Muscle of back (tissue), 11 donors: ENCODE measurements around the gene OGG1. TPM values are rescaled to one million over a fixed set of nuclear protein-coding genes. Genes with fewer than 3 reads are reported as not detected.

ENCODE experiments used
- DNase-seq, 3 donors: peaks; one replicate each; pipeline versions ENCODE4 v3.0.0 to v3.0.0-alpha.2; 2013
- polyA plus RNA-seq, 10 donors: library from polyadenylated mRNA; unstranded; fragments of 120-200 nt; gene quantifications; one replicate each; pipeline ENCODE4 v1.2.1, GENCODE V29; 2013; ENCODE audit not compliant: insufficient read length in 10 of 10

Gene OGG1
- polyA plus RNA-seq, 10 donors, result 22.3 to 42.0 (median 28.0) TPM

DNA sequence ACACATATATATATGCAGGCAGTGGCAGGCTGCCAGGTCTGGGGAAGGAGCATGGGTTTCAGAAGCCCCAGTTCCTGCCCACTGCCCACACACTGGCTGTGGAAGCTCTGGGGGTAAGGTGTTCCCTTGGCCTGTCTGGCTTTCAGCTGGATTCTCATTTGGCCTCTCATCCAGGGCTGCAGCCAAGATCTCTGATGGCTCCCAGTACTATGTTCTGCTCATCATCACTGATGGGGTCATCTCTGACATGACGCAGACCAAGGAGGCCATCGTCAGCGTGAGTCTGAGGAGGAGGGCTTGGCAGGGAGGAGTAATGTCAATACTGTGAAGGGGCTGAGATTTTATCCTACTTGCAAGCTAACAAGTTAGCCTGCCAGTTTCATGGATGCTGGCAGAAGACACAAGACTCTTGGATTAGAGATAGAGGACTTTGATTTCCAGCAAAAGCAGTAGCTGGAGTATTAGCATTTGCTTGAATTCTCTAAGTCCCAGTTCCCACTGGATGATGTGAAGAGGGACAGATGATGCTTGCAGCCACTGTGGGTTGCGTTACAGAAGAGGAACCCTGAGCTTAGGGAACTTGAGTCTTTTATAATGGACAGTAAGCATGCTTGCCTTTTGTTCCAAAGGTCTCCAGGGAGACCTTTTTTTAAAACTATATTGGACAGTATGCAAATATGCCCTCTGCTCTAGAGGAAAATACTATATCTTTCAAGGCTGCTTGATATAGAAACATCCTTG lies 23.8 kb upstream of the OGG1 start:
- DNase-seq, result no peak

DNA sequence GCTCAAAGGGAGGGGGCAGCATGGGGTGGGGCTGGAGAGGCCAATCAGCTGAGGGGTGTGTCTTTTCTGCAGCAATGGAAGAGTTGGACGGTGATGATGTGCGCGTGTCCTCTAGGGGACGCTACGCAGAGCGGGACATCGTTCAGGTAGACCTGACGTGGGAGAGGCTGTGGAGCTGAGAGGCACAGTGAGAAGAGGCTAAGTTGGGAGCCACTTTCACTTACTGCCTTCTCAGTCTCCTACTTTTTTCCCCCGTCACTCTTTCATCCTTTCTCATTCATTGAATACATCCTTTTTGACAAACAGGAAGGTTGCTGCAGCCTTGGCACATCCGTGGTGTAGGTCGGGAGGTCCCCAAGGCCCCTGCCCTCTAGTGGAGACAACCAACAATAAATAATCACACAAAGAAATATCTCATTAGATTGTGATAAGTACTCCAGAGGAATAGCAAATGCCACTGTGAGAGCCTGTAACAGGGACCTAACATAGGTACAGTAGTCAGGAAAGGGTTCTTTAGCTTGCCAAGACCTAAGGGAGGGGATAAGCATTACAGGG lies 22.6 kb upstream of the OGG1 start:
- DNase-seq, result no peak

DNA sequence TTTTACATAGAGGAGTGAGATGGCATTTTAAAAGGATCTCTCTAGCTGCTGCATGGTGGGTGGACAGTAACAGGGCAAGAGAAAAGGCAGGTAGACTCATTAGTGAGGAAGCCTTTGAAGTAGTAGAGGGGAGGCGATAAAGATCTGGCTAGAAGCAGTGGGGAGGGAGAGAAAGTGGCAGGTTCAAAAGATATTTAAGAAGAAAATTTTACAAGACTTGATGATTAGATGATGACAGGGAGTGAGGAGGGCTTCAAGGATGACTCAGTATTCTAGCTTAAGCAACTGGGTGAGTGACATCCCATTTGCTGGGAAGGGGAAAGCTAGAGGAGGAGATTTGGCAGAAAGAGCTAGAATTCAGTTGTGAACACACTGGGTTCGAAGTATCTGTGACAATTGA lies 22.0 kb upstream of the OGG1 start:
- no peak for DNase-seq

DNA sequence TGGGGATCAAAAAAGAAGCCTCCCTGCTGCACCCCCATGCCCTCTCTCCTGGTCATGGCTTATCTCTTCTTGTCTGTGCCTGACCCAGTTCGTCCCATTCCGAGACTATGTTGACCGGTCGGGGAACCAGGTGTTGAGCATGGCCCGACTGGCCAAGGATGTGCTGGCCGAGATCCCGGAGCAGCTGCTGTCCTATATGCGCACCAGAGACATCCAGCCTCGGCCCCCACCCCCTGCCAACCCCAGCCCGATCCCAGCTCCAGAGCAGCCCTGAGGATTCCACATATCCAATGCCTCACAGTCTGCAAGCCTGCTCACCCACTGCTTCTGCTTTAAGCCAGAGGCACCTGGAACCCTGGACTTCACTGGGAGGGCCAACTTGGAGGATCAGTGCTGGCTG lies 20.3 kb upstream of the OGG1 start:
- DNase-seq, result no peak

DNA sequence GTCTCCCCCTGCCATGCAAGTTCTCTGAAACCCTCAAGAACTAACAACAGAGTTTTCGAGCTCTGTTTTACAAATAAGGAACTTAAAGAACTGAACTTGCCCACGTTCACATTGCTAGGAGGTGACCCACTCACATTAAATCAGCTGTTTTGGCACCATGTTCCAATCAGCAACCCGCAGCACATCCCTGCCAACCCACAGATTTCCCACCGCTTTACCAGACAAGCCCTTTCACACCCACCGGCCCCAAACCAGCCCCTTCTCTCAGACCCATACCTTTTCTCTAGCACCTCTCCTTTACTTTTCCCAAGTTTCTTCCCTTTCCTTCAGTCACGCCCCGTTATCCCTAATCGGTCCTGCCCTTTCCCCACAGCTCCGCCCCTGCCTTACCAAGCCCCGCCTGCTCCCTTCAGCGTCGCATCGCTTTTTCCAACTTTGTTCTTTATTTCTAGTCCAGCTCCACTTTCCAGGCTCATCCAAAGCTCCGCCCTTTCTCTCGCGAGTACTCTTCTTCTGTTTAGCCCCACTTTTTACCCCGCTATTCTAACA lies 19.0 kb upstream of the OGG1 start:
- DNase-seq, result no peak

GRCh38 chr3:9731206-9732079 lies 18.3 kb upstream of the OGG1 start, which contains the start of gene BRPF1:
Gene BRPF1 (plus strand): TSS chr3:9731735. CDS start chr3:9734141, 2,406 bp downstream.
- peak; percentile 99 to 100 (median 99) for DNase-seq

DNA sequence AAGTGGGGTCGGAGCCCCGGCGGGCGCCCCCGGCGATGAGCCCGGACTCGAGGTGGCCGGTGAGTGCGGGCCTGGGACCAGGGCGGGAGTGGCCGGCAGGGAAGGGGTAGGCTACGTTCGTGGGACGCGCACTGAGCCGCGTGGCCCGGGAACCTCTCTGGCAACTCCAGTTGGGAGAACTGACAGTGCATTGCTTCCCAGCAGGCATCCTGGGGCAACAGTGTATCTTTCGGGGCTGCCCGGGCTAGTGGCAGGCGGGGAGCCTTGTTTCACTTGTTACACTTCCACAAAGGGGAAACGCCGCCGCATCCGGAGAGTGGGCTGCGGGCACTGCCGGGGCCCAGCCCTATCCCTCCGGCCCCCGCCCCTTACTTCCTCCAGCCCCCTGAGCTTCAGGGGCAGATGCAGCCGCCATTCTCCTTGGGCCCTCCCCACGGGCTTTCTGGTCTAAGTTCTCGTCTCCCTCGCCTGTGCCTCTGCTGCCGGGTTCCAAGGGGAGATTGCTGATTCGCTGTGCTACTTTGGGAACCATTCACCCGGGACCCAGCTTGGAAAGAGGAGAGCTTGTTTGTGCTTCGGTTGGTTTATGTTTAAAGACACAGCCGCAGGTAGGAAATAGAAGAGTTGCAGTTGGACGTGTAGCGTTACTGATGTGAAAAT lies 17.5 kb upstream of the OGG1 start:
- DNase-seq, result peak in 1 of 3 donors; percentile 24

DNA sequence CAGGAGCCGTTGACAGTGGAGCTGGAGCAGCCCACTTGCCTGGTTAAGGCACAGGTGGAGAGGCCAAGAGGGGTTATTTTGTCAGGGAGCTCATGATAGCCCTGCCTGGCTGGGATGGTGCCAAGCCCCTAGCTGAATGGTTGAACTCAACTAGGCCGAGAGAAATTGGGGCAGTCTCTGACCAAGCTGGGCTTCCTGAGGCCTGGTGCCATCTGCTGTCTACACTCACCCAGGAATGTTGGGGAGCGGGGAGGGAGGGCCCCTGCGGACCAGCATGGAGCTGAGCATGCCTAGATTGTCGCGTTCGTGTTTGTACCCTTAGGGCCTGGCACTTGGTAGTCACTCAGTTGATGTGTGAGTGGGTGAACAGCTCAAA lies 17.0 kb upstream of the OGG1 start:
- no peak for DNase-seq

DNA sequence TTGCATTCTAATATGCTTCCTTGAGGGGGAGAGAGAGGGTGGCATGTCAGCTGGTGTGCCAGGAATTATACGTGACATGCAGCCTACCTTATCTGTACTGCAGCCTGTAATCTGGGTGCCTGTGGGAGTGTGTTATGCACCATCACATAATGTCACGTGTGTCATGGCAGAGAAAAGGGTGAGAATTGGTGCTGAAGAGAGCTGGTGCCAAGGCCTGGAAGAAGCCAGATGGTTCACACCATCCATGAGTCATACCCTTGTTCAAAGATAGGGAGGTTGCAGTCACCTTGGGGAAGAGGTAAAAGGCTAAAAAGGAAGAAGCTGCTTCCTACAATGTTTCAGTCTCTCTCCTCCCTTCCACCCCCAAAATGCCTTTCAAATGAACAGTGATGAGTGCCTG lies 12.9 kb upstream of the OGG1 start:
- no peak for DNase-seq

DNA sequence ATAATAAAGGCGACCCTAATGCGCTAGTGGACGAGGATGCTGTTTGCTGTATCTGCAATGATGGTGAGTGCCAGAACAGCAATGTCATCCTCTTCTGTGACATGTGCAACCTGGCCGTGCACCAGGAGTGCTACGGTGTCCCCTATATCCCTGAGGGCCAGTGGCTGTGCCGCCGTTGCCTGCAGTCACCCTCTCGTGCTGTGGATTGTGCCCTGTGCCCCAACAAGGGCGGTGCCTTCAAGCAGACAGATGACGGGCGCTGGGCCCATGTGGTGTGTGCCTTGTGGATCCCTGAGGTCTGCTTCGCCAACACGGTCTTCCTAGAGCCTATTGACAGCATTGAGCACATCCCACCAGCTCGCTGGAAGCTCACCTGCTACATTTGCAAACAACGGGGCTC lies 10.6 kb upstream of the OGG1 start:
- no peak for DNase-seq

- no peak for DNase-seq
Observed at GRCh38 chr3:9742560-9742959, 7.2 kb upstream of the OGG1 start.

GRCh38 chr3:9743548-9743947 lies 6.2 kb upstream of the OGG1 start:
- DNase-seq, result no peak

DNA sequence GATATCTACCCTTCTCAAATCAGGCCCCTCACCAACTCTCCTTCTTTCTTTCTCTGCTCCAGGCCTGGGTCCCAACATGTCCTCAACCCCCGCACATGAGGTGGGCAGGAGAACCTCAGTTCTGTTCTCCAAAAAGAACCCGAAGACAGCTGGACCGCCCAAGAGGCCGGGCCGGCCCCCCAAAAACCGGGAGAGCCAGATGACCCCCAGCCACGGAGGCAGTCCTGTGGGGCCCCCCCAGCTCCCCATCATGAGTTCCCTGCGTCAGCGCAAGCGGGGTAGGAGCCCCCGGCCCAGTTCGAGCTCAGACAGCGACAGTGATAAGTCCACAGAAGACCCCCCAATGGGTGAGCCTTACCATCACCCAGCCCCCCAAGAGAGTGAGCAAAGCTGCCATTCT lies 5.6 kb upstream of the OGG1 start:
- no peak for DNase-seq

DNA sequence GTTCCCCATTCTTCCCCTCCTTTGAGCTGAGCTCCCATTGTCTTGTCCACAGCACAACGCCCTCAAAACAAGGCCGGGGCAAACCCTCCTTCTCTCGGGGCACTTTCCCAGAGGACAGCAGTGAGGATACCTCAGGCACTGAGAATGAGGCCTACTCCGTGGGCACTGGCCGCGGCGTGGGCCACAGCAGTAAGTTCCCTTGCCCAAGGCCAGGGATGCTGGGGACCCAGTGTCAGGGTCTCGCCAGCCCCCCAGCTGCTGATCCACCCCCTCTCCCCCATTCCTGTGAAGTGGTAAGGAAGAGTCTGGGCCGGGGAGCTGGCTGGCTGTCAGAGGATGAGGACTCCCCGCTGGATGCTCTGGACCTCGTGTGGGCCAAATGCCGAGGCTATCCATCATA lies 4.2 kb upstream of the OGG1 start:
- no peak for DNase-seq

GRCh38 chr3:9746330-9746729 lies 3.4 kb upstream of the OGG1 start:
- DNase-seq, result peak in 1 of 3 donors; percentile 51

GRCh38 chr3:9747267-9747666 lies 2.5 kb upstream of the OGG1 start:
- DNase-seq, result no peak

- no peak for DNase-seq
Observed at GRCh38 chr3:9748031-9748430, 1.7 kb upstream of the OGG1 start.

GRCh38 chr3:9749296-9749644 lies 482 bp upstream of the OGG1 start:
- peak in 1 of 3 donors; percentile 56 for DNase-seq

DNA sequence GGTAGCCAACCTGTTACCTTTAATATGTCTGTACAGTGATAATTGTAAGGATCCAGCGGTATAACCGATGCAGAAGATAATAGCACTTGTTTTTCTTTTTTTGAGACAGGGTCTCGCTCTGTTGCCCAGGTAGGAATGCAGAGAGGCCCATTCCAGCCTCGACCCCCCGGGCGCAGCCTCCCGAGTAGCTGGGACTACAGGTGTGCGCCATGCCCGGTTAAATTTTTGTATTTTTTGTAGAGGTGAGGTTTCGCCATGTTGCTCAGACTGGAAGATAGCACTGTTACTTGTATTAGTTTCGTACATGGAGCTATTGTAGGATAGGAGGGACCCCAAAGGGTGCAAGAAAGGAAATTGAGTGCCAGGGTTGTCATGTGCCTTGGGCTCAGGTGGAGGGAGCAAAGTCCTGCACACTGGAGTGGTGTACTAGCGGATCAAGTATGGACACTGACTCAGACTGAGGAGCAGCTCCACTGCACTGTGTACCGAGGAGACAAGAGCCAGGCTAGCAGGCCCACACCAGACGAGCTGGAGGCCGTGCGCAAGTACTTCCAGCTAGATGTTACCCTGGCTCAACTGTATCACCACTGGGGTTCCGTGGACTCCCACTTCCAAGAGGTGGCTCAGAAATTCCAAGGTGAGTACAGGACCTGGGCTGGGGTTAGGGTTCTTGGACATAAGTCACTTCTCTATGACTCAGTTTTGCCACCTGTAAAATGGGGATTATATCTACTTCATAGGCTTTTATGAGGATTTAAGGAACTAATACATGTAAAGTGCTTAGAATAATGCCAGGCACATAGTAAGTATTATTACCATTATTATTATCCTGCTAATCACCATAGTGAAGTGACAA lies 1.0 kb downstream of the OGG1 start:
- no peak for DNase-seq

- DNase-seq, result no peak
Observed at GRCh38 chr3:9754678-9755077, 4.9 kb downstream of the OGG1 start.

GRCh38 chr3:9757427-9757826 lies 7.7 kb downstream of the OGG1 start:
- DNase-seq, result no peak
